HG03045 (cell line): ENCODE data around the gene UGGT2.
"Not testable (repeated sequence)": the region's sequence is repeated elsewhere in the genome, so short reads cannot be mapped to it uniquely, and the experiment has no call there.

Experiments used
- ATAC-seq: cut with Tn5 transposase; IDR thresholded peaks from one replicate; pipeline ENCODE4 v1.9.1; 2021; ENCODE audit warnings: mild to moderate bottlenecking, moderate library complexity; ENCODE audit not compliant: unreplicated experiment

The UGGT2 gene

GRCh38 chr13:96053003-96053703 is at the start of gene UGGT2:
UGGT2 (minus strand) TSS chr13:96053401; CDS start chr13:96053312, 89 bp downstream.
- ATAC-seq: peak; percentile 99

- no peak for ATAC-seq
These were observed 47.4 kb upstream of the UGGT2 start for GRCh38 chr13:96100457-96101220.

GRCh38 chr13:96093296-96094006 is 40.2 kb upstream of the UGGT2 start:
- no peak for ATAC-seq

GRCh38 chr13:96091164-96092117 is 38.2 kb upstream of the UGGT2 start:
- no peak for ATAC-seq

- no peak for ATAC-seq
These were observed 37.3 kb upstream of the UGGT2 start for GRCh38 chr13:96090240-96091101.

- ATAC-seq: no peak
These were observed 36.6 kb upstream of the UGGT2 start, which contains the start of gene HS6ST3 for GRCh38 chr13:96089749-96090239. HS6ST3 (plus strand) TSS chr13:96090107.

- no peak for ATAC-seq
These were observed 35.9 kb upstream of the UGGT2 start for GRCh38 chr13:96089139-96089538.

- no peak for ATAC-seq
These were observed 33.5 kb upstream of the UGGT2 start for GRCh38 chr13:96086736-96087135.

- ATAC-seq: no peak
These were observed 29.4 kb upstream of the UGGT2 start for GRCh38 chr13:96082640-96083039.

GRCh38 chr13:96081888-96082287 is 28.7 kb upstream of the UGGT2 start:
- ATAC-seq: no peak

- ATAC-seq: no peak
These were observed 27.5 kb upstream of the UGGT2 start for GRCh38 chr13:96080676-96081075.

- ATAC-seq: no peak
These were observed 22.8 kb upstream of the UGGT2 start for GRCh38 chr13:96075953-96076543.

GRCh38 chr13:96072392-96072791 is 19.2 kb upstream of the UGGT2 start:
- no peak for ATAC-seq

- no peak for ATAC-seq
These were observed 18.3 kb upstream of the UGGT2 start for GRCh38 chr13:96071504-96071903.

GRCh38 chr13:96068729-96069128 is 15.5 kb upstream of the UGGT2 start:
- ATAC-seq: no peak

- no peak for ATAC-seq
These were observed 12.6 kb upstream of the UGGT2 start for GRCh38 chr13:96065849-96066248.

GRCh38 chr13:96052656-96053002 is 572 bp downstream of the UGGT2 start:
- ATAC-seq: peak; percentile 57

- not testable (repeated sequence) for ATAC-seq
These were observed 1.3 kb downstream of the UGGT2 start for GRCh38 chr13:96051946-96052345.

GRCh38 chr13:96051491-96051890 is 1.7 kb downstream of the UGGT2 start:
- ATAC-seq: not testable (repeated sequence)
